ENCODE measurements around the gene ASCC1. TPM values are rescaled to one million over a fixed set of nuclear protein-coding genes. Genes with fewer than 3 reads are reported as not detected.
"Not testable (repeated sequence)": the region's sequence is repeated elsewhere in the genome, so short reads cannot be mapped to it uniquely, and the experiment has no call there.

ASCC1 gene
- polyA plus RNA-seq, 3 donors: 41.3 to 47.0 (median 46.5) TPM

- DNase-seq (ENCODE audit: extremely low read depth in 1 of 11, low read depth in 9 of 11, low spot score in 4 of 11): no peak
These were observed 101.2 kb downstream of the ASCC1 start for GRCh38 chr10:72114706-72115450.

- no peak for DNase-seq (ENCODE audit: extremely low read depth in 1 of 11, low read depth in 9 of 11, low spot score in 4 of 11)
These were observed 105.2 kb downstream of the ASCC1 start for GRCh38 chr10:72110673-72111401.

GRCh38 chr10:72109636-72110157 lies 106.4 kb downstream of the ASCC1 start:
- no peak for DNase-seq (ENCODE audit: extremely low read depth in 1 of 11, low read depth in 9 of 11, low spot score in 4 of 11)

GRCh38 chr10:72108830-72109635 lies 107.0 kb downstream of the ASCC1 start:
- DNase-seq (ENCODE audit: extremely low read depth in 1 of 11, low read depth in 9 of 11, low spot score in 4 of 11): peak in 2 of 11 donors; percentile 28 to 38

GRCh38 chr10:72108004-72108370 lies 108.1 kb downstream of the ASCC1 start:
- not testable (repeated sequence) for DNase-seq (ENCODE audit: extremely low read depth in 1 of 11, low read depth in 9 of 11, low spot score in 4 of 11)

GRCh38 chr10:72107325-72108003 lies 108.6 kb downstream of the ASCC1 start:
- no peak for DNase-seq (ENCODE audit: extremely low read depth in 1 of 11, low read depth in 9 of 11, low spot score in 4 of 11)

GRCh38 chr10:72106896-72107295 lies 109.2 kb downstream of the ASCC1 start:
- DNase-seq (ENCODE audit: extremely low read depth in 1 of 11, low read depth in 9 of 11, low spot score in 4 of 11): no peak

GRCh38 chr10:72106154-72106849 lies 109.8 kb downstream of the ASCC1 start:
- DNase-seq (ENCODE audit: extremely low read depth in 1 of 11, low read depth in 9 of 11, low spot score in 4 of 11): no peak

- DNase-seq (ENCODE audit: extremely low read depth in 1 of 11, low read depth in 9 of 11, low spot score in 4 of 11): no peak
These were observed 110.4 kb downstream of the ASCC1 start for GRCh38 chr10:72105710-72106109.

GRCh38 chr10:72105098-72105475 lies 111.0 kb downstream of the ASCC1 start:
- no peak for DNase-seq (ENCODE audit: extremely low read depth in 1 of 11, low read depth in 9 of 11, low spot score in 4 of 11)

GRCh38 chr10:72104472-72105097 lies 111.5 kb downstream of the ASCC1 start:
- DNase-seq (ENCODE audit: extremely low read depth in 1 of 11, low read depth in 9 of 11, low spot score in 4 of 11): no peak

GRCh38 chr10:72099600-72099921 lies 116.5 kb downstream of the ASCC1 start:
- DNase-seq (ENCODE audit: extremely low read depth in 1 of 11, low read depth in 9 of 11, low spot score in 4 of 11): no peak

GRCh38 chr10:72098836-72099599 lies 117.1 kb downstream of the ASCC1 start:
- DNase-seq (ENCODE audit: extremely low read depth in 1 of 11, low read depth in 9 of 11, low spot score in 4 of 11): no peak

GRCh38 chr10:72098301-72098835 lies 117.7 kb downstream of the ASCC1 start:
- no peak for DNase-seq (ENCODE audit: extremely low read depth in 1 of 11, low read depth in 9 of 11, low spot score in 4 of 11)

GRCh38 chr10:72097448-72098300 lies 118.4 kb downstream of the ASCC1 start:
- no peak for DNase-seq (ENCODE audit: extremely low read depth in 1 of 11, low read depth in 9 of 11, low spot score in 4 of 11)
